ENCODE data around the gene PPP1R1B. TPM values are rescaled to one million over a fixed set of nuclear protein-coding genes. Genes with fewer than 3 reads are reported as not detected.

The PPP1R1B gene
- total RNA-seq, 1 donor from 2014 or later, result not detected

- peaks cover 55% of the 10 kb centered on the region for H3K4me1 Mint-ChIP-seq
- TF ChIP-seq, protein P1, sequence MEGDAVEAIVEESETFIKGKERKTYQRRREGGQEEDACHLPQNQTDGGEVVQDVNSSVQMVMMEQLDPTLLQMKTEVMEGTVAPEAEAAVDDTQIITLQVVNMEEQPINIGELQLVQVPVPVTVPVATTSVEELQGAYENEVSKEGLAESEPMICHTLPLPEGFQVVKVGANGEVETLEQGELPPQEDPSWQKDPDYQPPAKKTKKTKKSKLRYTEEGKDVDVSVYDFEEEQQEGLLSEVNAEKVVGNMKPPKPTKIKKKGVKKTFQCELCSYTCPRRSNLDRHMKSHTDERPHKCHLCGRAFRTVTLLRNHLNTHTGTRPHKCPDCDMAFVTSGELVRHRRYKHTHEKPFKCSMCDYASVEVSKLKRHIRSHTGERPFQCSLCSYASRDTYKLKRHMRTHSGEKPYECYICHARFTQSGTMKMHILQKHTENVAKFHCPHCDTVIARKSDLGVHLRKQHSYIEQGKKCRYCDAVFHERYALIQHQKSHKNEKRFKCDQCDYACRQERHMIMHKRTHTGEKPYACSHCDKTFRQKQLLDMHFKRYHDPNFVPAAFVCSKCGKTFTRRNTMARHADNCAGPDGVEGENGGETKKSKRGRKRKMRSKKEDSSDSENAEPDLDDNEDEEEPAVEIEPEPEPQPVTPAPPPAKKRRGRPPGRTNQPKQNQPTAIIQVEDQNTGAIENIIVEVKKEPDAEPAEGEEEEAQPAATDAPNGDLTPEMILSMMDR (IDR thresholded peaks at IDR 0.05), result no peak
- TF ChIP-seq EZH2phosphoT487 (IDR thresholded peaks at IDR 0.05) (no peak), EZH2 (IDR thresholded peaks at IDR 0.05) (no peak)
- peak overlapping the region; percentile 71 for H3K4me3 Mint-ChIP-seq
- H3K27ac Mint-ChIP-seq, result peak overlapping the region; percentile 70
- Histone ChIP-seq H3K79me2 (ENCODE audit: low read depth) (peaks cover 60% of the 10 kb centered on the region), H3K36me3 (no peaks in the 10 kb centered on the region), H4K20me1 (ENCODE audit: low read depth) (peaks cover 69% of the 10 kb centered on the region), H3F3A (ENCODE audit: low read depth) (peaks cover 25% of the 10 kb centered on the region), H3K4me3 (no peak overlapping the region), H3K9me3 (ENCODE audit: low read depth) (no peaks in the 10 kb centered on the region), H3K4me1 (peaks cover 43% of the 10 kb centered on the region), H3K9ac (no peak overlapping the region), H3K4me2 (peak overlapping the region; percentile 2), H3K27me3 (no peaks in the 10 kb centered on the region), H2AFZ (replicated peaks) (no peak overlapping the region), H3K27ac (no peak overlapping the region)
- H3K9me3 Mint-ChIP-seq, result no peaks in the 10 kb centered on the region
- peaks cover 2% of the 10 kb centered on the region for H3K36me3 Mint-ChIP-seq
- peaks cover 7% of the 10 kb centered on the region for H3K27me3 Mint-ChIP-seq (ENCODE audit: insufficient read depth, low read depth)
- DNase-seq (ENCODE audit: low spot score), result no peak
Measured at GRCh38 chr17:39639566-39640458, 13.1 kb downstream of the PPP1R1B start.

DNA sequence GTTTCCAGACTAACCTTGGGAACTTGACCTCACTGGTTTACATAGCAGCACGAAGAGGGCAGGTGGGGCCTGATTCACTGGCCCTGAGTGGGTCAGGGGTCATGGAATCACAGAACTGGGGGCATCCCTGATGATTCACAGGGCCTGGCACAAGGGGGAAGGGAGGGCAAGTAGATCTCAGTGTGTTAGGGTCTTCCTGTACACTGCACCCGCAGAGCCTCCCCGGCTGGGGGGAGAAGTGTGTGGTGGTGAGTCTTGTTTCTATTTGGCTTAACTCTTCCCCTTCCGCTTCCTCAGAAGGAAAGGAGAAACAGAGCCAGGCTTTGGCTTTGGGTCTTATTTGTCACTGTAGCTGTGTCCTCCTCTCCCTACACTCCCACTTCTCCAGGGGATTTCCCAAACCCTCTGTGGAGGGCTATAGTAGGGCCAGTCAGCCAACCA, 13.9 kb downstream of the PPP1R1B start:
- no peaks in the 10 kb centered on the region for H3K9me3 ChIP-seq (ENCODE audit: low read depth)
- H3K36me3 ChIP-seq, result no peaks in the 10 kb centered on the region
- no peak overlapping the region for H3K4me2 ChIP-seq
- no peak overlapping the region for H2AFZ ChIP-seq (replicated peaks)
- Mint-ChIP-seq H3K27me3 (ENCODE audit: insufficient read depth, low read depth) (peaks cover 7% of the 10 kb centered on the region), H3K4me3 (peak overlapping the region; percentile 27), H3K4me1 (peaks cover 60% of the 10 kb centered on the region), H3K9me3 (no peaks in the 10 kb centered on the region), H3K36me3 (peaks cover 2% of the 10 kb centered on the region), H3K27ac (no peak overlapping the region)
- DNase-seq (ENCODE audit: low spot score), result no peak
- peaks cover 49% of the 10 kb centered on the region for H3K4me1 ChIP-seq
- H3K27me3 ChIP-seq, result no peaks in the 10 kb centered on the region
- no peak overlapping the region for H3K9ac ChIP-seq
- H4K20me1 ChIP-seq (ENCODE audit: low read depth), result peaks cover 77% of the 10 kb centered on the region
- H3K4me3 ChIP-seq, result no peak overlapping the region
- no peak overlapping the region for H3K27ac ChIP-seq
- H3F3A ChIP-seq (ENCODE audit: low read depth), result peaks cover 24% of the 10 kb centered on the region
- TF ChIP-seq EZH2phosphoT487 (IDR thresholded peaks at IDR 0.05) (no peak), EZH2 (IDR thresholded peaks at IDR 0.05) (no peak)
- TF ChIP-seq, protein P1 (IDR thresholded peaks at IDR 0.05), result no peak
- peaks cover 67% of the 10 kb centered on the region for H3K79me2 ChIP-seq (ENCODE audit: low read depth)

DNA sequence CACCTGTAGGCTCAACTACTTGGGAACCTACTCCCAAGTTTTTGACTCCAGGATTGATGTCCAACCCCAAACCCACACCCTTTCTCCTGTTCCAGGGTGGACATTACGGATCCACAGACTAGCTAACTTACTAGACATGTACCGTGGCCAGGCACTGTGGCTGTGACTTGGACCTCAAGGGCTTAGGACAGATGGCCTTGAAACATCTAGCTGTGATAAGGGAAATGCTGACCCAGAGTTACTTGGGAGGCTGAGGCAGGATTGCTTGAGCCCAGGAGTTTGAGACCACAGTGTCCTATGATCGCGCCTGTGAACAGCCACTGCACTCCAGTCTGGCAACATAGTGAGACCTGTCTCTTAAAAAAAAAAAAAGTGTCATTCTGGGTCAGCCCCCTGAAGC, 14.3 kb downstream of the PPP1R1B start:
- no peak overlapping the region for H3K27ac ChIP-seq
- H3K4me2 ChIP-seq, result no peak overlapping the region
- H3K4me3 Mint-ChIP-seq, result no peak overlapping the region
- peaks cover 46% of the 10 kb centered on the region for H3K4me1 ChIP-seq
- peaks cover 68% of the 10 kb centered on the region for H3K79me2 ChIP-seq (ENCODE audit: low read depth)
- peaks cover 22% of the 10 kb centered on the region for H3F3A ChIP-seq (ENCODE audit: low read depth)
- no peak for DNase-seq (ENCODE audit: low spot score)
- TF ChIP-seq EZH2 (IDR thresholded peaks at IDR 0.05) (no peak), EZH2phosphoT487 (IDR thresholded peaks at IDR 0.05) (no peak)
- TF ChIP-seq, protein P1 (IDR thresholded peaks at IDR 0.05), result no peak
- H3K27ac Mint-ChIP-seq, result no peak overlapping the region
- H3K9ac ChIP-seq, result no peak overlapping the region
- H4K20me1 ChIP-seq (ENCODE audit: low read depth), result peaks cover 77% of the 10 kb centered on the region
- H3K27me3 ChIP-seq, result no peaks in the 10 kb centered on the region
- peaks cover 58% of the 10 kb centered on the region for H3K4me1 Mint-ChIP-seq
- H2AFZ ChIP-seq (replicated peaks), result no peak overlapping the region
- H3K9me3 Mint-ChIP-seq, result no peaks in the 10 kb centered on the region
- peaks cover 2% of the 10 kb centered on the region for H3K36me3 Mint-ChIP-seq
- H3K9me3 ChIP-seq (ENCODE audit: low read depth), result no peaks in the 10 kb centered on the region
- H3K27me3 Mint-ChIP-seq (ENCODE audit: insufficient read depth, low read depth), result peaks cover 7% of the 10 kb centered on the region
- H3K4me3 ChIP-seq, result no peak overlapping the region
- H3K36me3 ChIP-seq, result no peaks in the 10 kb centered on the region
